ENCODE measurements around the gene CPT2. TPM values are rescaled to one million over a fixed set of nuclear protein-coding genes. Genes with fewer than 3 reads are reported as not detected.

The CPT2 gene
- total and polyA plus RNA-seq, 9 of the 15 experiments (the other 6 are each of a cell fraction or from before 2014, with no cell fraction given), result 7.6 to 25.1 (median 16.8) TPM

- TF ChIP-seq BRF2 (IDR thresholded peaks at IDR 0.05; ENCODE audit: borderline replicate concordance, insufficient read depth, insufficient read length), result no peak
Measured at GRCh38 chr1:53158900-53159299, 37.7 kb upstream of the CPT2 start (continued).

- H3K9me1 ChIP-seq (ENCODE audit: control insufficient read depth, insufficient read depth, low read length), result no peaks in the 10 kb centered on the region
- DNase-seq (ENCODE audit: extremely low read depth in 1 of 4, low spot score in 3 of 4) (no peak), ATAC-seq (no peak), FAIRE-seq (no peak)
- 11% methylated on average over 2 of the region's 2 CpGs for WGBS (ENCODE audit: insufficient coverage, low coverage, missing lambda C conversion rate)
- no peaks in the 10 kb centered on the region for H3K9me3 ChIP-seq (replicated peaks; ENCODE audit: control insufficient read depth, insufficient read depth, low read depth, low read length)
- H4K20me1 ChIP-seq (replicated peaks; ENCODE audit: control insufficient read depth, insufficient read depth, low read length), result no peaks in the 10 kb centered on the region
- no peak overlapping the region for H3K27ac ChIP-seq (ENCODE audit: extremely low read depth, low read depth, low read length)
- H2AFZ ChIP-seq (ENCODE audit: low read depth, low read length), result no peak overlapping the region
- no peaks in the 10 kb centered on the region for H3K79me2 ChIP-seq (ENCODE audit: control insufficient read depth, insufficient read depth, low read length)
- BruUV-seq (replicated peaks), result no TSS peak
- H3K27me3 ChIP-seq (ENCODE audit: control insufficient read depth in 2 of 2, insufficient read depth in 2 of 2, low read length in 2 of 2), result peaks cover 4 to 5% of the 10 kb centered on the region in 2 experiments; a peak in 3 of 5 replicates
- POLR2A ChIA-PET, result interaction anchor here (0.6 to 1.0 kb wide), 2 partner anchors 15 to 34 kb away, joined by 3 read pairs; no protein-coding TSS in a partner anchor
- no peak overlapping the region for H3K9ac ChIP-seq (ENCODE audit: insufficient read depth in 1 of 2, low read depth in 2 of 2, low read length in 2 of 2)
- intact Hi-C loops (cut with micrococcal nuclease), result no loop called here
- TF ChIP-seq NFRKB (IDR thresholded peaks at IDR 0.05; ENCODE audit: low read depth) (no peak), DDX20 (tag; IDR thresholded peaks at IDR 0.05; ENCODE audit: low read depth) (no peak), KDM4B (IDR thresholded peaks at IDR 0.05; ENCODE audit: borderline replicate concordance in 2 of 2, low read depth in 1 of 2) (no peak), TEAD2 (tag; IDR thresholded peaks at IDR 0.05) (no peak), MITF (IDR thresholded peaks at IDR 0.05) (no peak), HMG20A (CRISPR knock-in tag; conservative IDR thresholded peaks at IDR 0.05) (no peak), CEBPG (CRISPR knock-in tag; IDR thresholded peaks at IDR 0.05) (no peak), CEBPG (tag; conservative IDR thresholded peaks at IDR 0.05 in 1 of 2, IDR thresholded peaks at IDR 0.05 in 1 of 2) (no peak), TRIM28 (IDR thresholded peaks at IDR 0.05) (no peak), ZBTB9 (CRISPR knock-in tag; IDR thresholded peaks at IDR 0.05) (no peak), FOXK2 (conservative IDR thresholded peaks at IDR 0.05 in 1 of 2, IDR thresholded peaks at IDR 0.05 in 1 of 2; ENCODE audit: low read depth in 2 of 2) (no peak)
- CTCF ChIA-PET (ENCODE audit: low intra/inter-chr PET ratio), result no interaction called here
- no peak overlapping the region for H3K4me3 ChIP-seq
- peaks cover 6 to 9% of the 10 kb centered on the region in 2 experiments; a peak in 4 of 5 replicates for H3K4me1 ChIP-seq (replicated peaks in 1 of 2; ENCODE audit: control insufficient read depth in 2 of 2, insufficient read depth in 2 of 2, low read length in 2 of 2)
- in situ Hi-C loops (cut with MboI), result no loop called here
- no peak overlapping the region for H3K4me2 ChIP-seq (ENCODE audit: insufficient read depth, low read length)
- H3K36me3 ChIP-seq (ENCODE audit: control insufficient read depth, insufficient read depth, low read length), result no peaks in the 10 kb centered on the region
Measured at GRCh38 chr1:53160924-53161378, 35.7 kb upstream of the CPT2 start.
